Caco-2 (cell line): ENCODE results near the gene MARK2. TPM values are rescaled to one million over a fixed set of nuclear protein-coding genes. Genes with fewer than 3 reads are reported as not detected.
A peak's percentile ranks its signal among the peaks of the same experiment; 100 is the strongest.

Source experiments
- BruUV-seq: library from RNA; stranded (reverse); fragments of 400-500 nt; replicated peaks from 2 replicates; lab custom pipeline; 2021; lab: Mats Ljungman, UMichigan
- CTCF ChIA-PET: fragments of 300-600 bp; sonication (Branson Sonifier 250); formaldehyde crosslinking; loops from one replicate; lab custom pipeline; 2022; ENCODE audit warnings: antibody characterized with exemption; lab: Charles Lee
- POLR2A ChIA-PET: fragments of 300-600 bp; sonication (Branson Sonifier 250); formaldehyde crosslinking; loops from one replicate; lab custom pipeline; 2022; ENCODE audit warnings: antibody characterized with exemption; lab: Charles Lee
- DNase-seq, 2 experiments: peaks; one replicate each; pipeline versions ENCODE4 v3.0.0 to v3.0.0-alpha.2; 2020 to 2022
- H3K27me3 ChIP-seq: replicated peaks from 2 replicates; pipeline ENCODE4 v1.6.0; 2011; ENCODE audit warnings: low read length; ENCODE audit not compliant: control insufficient read depth, insufficient read depth
- H3K36me3 ChIP-seq: 2 replicates; pipeline ENCODE4 v1.5.1; 2011; ENCODE audit warnings: low read length; ENCODE audit not compliant: control insufficient read depth, insufficient read depth
- H3K4me1 ChIP-seq: fragments of 250-450 bp; sonication (Bioruptor Pico); 2 replicates; pipeline ENCODE4 v1.5.1; 2020; ENCODE audit warnings: mild to moderate bottlenecking
- H3K4me3 ChIP-seq: 2 replicates; pipeline ENCODE4 v1.5.1; 2011; ENCODE audit warnings: low read depth, mild to moderate bottlenecking, control low read depth, low read length
- H3K9me3 ChIP-seq: fragments of 250-450 bp; sonication (Bioruptor Pico); 2 replicates; pipeline ENCODE4 v1.5.1; 2020; ENCODE audit warnings: mild to moderate bottlenecking, moderate library complexity
- H3K27ac Mint-ChIP-seq: one replicate; pipeline ENCODE4 v1.8.0; 2022; ENCODE audit warnings: mixed read lengths; ENCODE audit not compliant: unreplicated experiment
- H3K27me3 Mint-ChIP-seq: one replicate; pipeline ENCODE4 v1.8.0; 2022; ENCODE audit warnings: mixed read lengths; ENCODE audit not compliant: insufficient read depth, unreplicated experiment
- H3K36me3 Mint-ChIP-seq: one replicate; pipeline ENCODE4 v1.8.0; 2022; ENCODE audit warnings: mild to moderate bottlenecking, mixed read lengths; ENCODE audit not compliant: insufficient read depth, unreplicated experiment
- H3K4me1 Mint-ChIP-seq: one replicate; pipeline ENCODE4 v1.8.0; 2022; ENCODE audit warnings: low read depth, mixed read lengths; ENCODE audit not compliant: unreplicated experiment
- H3K4me3 Mint-ChIP-seq: one replicate; pipeline ENCODE4 v1.8.0; 2022; ENCODE audit warnings: mild to moderate bottlenecking, moderate library complexity, mixed read lengths; ENCODE audit not compliant: unreplicated experiment
- H3K9me3 Mint-ChIP-seq: one replicate; pipeline ENCODE4 v1.8.0; 2022; ENCODE audit warnings: mixed read lengths; ENCODE audit not compliant: unreplicated experiment
- intact Hi-C: fragments of 100-400 bp; cut with micrococcal nuclease; formaldehyde crosslinking; loops from one replicate; pipeline ENCODE4 v1.10.0; 2022; ENCODE audit not compliant: unreplicated experiment
- total RNA-seq: library from RNA; stranded (reverse); gene quantifications from 2 replicates; pipeline ENCODE4 v1.2.3, GENCODE V29; 2022
- TF ChIP-seq, protein P1 (sequence below), 2 experiments: fragments of 200-600 bp in 1 of 2; IDR thresholded peaks; 1 replicate in 1 of 2; 2 replicates in 1 of 2; pipeline versions ENCODE4 v1.5.1 to v1.8.0; 2011 to 2022; ENCODE audit warnings: antibody characterized with exemption in 1 of 2, control low read depth in 1 of 2, inconsistent platforms in 1 of 2, low read depth in 1 of 2, low read length in 1 of 2, mild to moderate bottlenecking in 1 of 2, moderate library complexity in 1 of 2; ENCODE audit not compliant: insufficient read depth in 1 of 2, severe bottlenecking in 1 of 2, unreplicated experiment in 1 of 2

Gene MARK2
- total RNA-seq, 1 experiment from 2014 or later: 63.5 TPM

DNA sequence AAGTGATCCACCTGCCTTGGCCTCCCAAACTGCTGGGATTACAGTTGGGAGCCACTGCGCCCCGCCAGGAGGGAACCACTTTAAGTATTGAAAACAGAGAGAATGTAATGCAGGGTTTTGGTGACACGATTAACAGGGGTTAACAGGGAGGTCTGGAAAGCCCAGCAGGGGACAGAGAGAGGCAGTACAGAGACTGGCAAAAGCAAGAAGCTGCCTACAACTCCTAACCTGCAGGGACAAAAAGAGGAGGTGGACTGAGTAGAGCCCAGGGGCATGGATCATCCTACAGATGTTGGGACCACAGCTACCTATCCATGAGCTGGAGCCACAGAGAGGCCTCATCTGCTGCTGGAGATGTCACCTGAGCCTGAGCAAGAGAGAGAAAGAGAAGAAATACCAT, 27.4 kb upstream of the MARK2 start:
- Mint-ChIP-seq H3K27ac (no peak overlapping the region), H3K36me3 (peaks cover 19% of the 10 kb centered on the region), H3K27me3 (no peaks in the 10 kb centered on the region), H3K4me1 (peaks cover 30% of the 10 kb centered on the region), H3K4me3 (peak overlapping the region; percentile 72), H3K9me3 (no peaks in the 10 kb centered on the region)
- POLR2A ChIA-PET: interaction anchor here (0.6 kb wide), 1 partner anchor 15 kb away, joined by 3 read pairs; no protein-coding TSS in a partner anchor
- no peak for DNase-seq
- TF ChIP-seq, protein P1, sequence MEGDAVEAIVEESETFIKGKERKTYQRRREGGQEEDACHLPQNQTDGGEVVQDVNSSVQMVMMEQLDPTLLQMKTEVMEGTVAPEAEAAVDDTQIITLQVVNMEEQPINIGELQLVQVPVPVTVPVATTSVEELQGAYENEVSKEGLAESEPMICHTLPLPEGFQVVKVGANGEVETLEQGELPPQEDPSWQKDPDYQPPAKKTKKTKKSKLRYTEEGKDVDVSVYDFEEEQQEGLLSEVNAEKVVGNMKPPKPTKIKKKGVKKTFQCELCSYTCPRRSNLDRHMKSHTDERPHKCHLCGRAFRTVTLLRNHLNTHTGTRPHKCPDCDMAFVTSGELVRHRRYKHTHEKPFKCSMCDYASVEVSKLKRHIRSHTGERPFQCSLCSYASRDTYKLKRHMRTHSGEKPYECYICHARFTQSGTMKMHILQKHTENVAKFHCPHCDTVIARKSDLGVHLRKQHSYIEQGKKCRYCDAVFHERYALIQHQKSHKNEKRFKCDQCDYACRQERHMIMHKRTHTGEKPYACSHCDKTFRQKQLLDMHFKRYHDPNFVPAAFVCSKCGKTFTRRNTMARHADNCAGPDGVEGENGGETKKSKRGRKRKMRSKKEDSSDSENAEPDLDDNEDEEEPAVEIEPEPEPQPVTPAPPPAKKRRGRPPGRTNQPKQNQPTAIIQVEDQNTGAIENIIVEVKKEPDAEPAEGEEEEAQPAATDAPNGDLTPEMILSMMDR (IDR thresholded peaks at IDR 0.05; ENCODE audit: insufficient read depth in 1 of 2, low read depth in 1 of 2, low read length in 1 of 2, severe bottlenecking in 1 of 2, unreplicated experiment in 1 of 2): no peak
- CTCF ChIA-PET: no interaction called here
- intact Hi-C loops: no loop called here
- Histone ChIP-seq H3K9me3 (no peaks in the 10 kb centered on the region), H3K4me3 (no peak overlapping the region), H3K27me3 (no peaks in the 10 kb centered on the region), H3K4me1 (peaks cover 7% of the 10 kb centered on the region; the same call in 1 of the 2 replicates), H3K36me3 (no peaks in the 10 kb centered on the region; the same call in 1 of the 2 replicates)
- no TSS peak for BruUV-seq

GRCh38 chr11:63813035-63813562, 25.8 kb upstream of the MARK2 start, which contains the start of gene SPINDOC:
SPINDOC (plus strand) TSS chr11:63813456; CDS start chr11:63813687, 231 bp downstream.
- Histone ChIP-seq H3K9me3 (no peaks in the 10 kb centered on the region), H3K27me3 (no peaks in the 10 kb centered on the region), H3K4me3 (peak within 1 kb of the TSS; percentile 89), H3K36me3 (no peaks in the 10 kb centered on the region; the same call in 1 of the 2 replicates), H3K4me1 (peaks cover 7% of the 10 kb centered on the region; the same call in 1 of the 2 replicates)
- ChIA-PET CTCF (interaction anchor here (1.0 kb wide), 1 partner anchor 59 kb away, joined by 3 read pairs; no protein-coding TSS in a partner anchor), POLR2A (no interaction called here)
- BruUV-seq: no TSS peak
- Mint-ChIP-seq H3K27ac (peak within 1 kb of the TSS; percentile 72), H3K4me1 (peaks cover 30% of the 10 kb centered on the region), H3K27me3 (no peaks in the 10 kb centered on the region), H3K9me3 (no peaks in the 10 kb centered on the region), H3K36me3 (peaks cover 34% of the 10 kb centered on the region), H3K4me3 (peak within 1 kb of the TSS; percentile 84)
- intact Hi-C loops: loop anchor here (1.0 kb wide), 1 partner anchor 45 kb away; the partner anchor contains the start of gene ZFTA
- TF ChIP-seq, protein P1 (IDR thresholded peaks at IDR 0.05; ENCODE audit: insufficient read depth in 1 of 2, low read depth in 1 of 2, low read length in 1 of 2, severe bottlenecking in 1 of 2, unreplicated experiment in 1 of 2): no peak
- DNase-seq: peak; percentile 77 to 90

GRCh38 chr11:63813563-63814382, 25.1 kb upstream of the MARK2 start:
- H3K4me3 ChIP-seq: peak overlapping the region; percentile 89
- no TSS peak for BruUV-seq
- peak; percentile 50 to 53 for DNase-seq
- Mint-ChIP-seq H3K4me1 (peaks cover 30% of the 10 kb centered on the region), H3K27ac (peak overlapping the region; percentile 72), H3K4me3 (peak overlapping the region; percentile 84), H3K36me3 (peaks cover 39% of the 10 kb centered on the region), H3K27me3 (no peaks in the 10 kb centered on the region), H3K9me3 (no peaks in the 10 kb centered on the region)
- ChIA-PET POLR2A (interaction anchor here (0.5 to 1.5 kb wide), 3 partner anchors 15 to 383 kb away, joined by 3 to 4 read pairs (median 4); partner anchors contain the start of gene ZFTA), CTCF (interaction anchor here (0.6 to 1.1 kb wide), 3 partner anchors 12 to 58 kb away, joined by 3 read pairs; no protein-coding TSS in a partner anchor)
- H3K36me3 ChIP-seq: peaks cover 1% of the 10 kb centered on the region; the same call in 1 of the 2 replicates
- H3K9me3 ChIP-seq: no peaks in the 10 kb centered on the region
- no peaks in the 10 kb centered on the region for H3K27me3 ChIP-seq
- H3K4me1 ChIP-seq: peaks cover 7% of the 10 kb centered on the region; the same call in 1 of the 2 replicates
- TF ChIP-seq, protein P1 (IDR thresholded peaks at IDR 0.05; ENCODE audit: insufficient read depth in 1 of 2, low read depth in 1 of 2, low read length in 1 of 2, severe bottlenecking in 1 of 2, unreplicated experiment in 1 of 2): peak in 1 of 2 experiments; percentile 15
- intact Hi-C loops: loop anchor here (1.0 kb wide), 1 partner anchor 45 kb away; the partner anchor contains the start of gene ZFTA
